ENCODE measurements around the gene PADI2.

PADI2 gene

GRCh38 chr1:17139637-17140036 lies 20.4 kb upstream of the PADI2 start:
- DNase-seq (ENCODE audit: low spot score) = no peak

- no peak for DNase-seq (ENCODE audit: low spot score)
Measured at GRCh38 chr1:17137441-17137840, 18.2 kb upstream of the PADI2 start.

GRCh38 chr1:17136936-17137335 lies 17.7 kb upstream of the PADI2 start:
- DNase-seq (ENCODE audit: low spot score) = no peak

GRCh38 chr1:17136145-17136544 lies 16.9 kb upstream of the PADI2 start:
- no peak for DNase-seq (ENCODE audit: low spot score)

GRCh38 chr1:17135530-17135929 lies 16.3 kb upstream of the PADI2 start:
- no peak for DNase-seq (ENCODE audit: low spot score)

GRCh38 chr1:17134724-17135123 lies 15.5 kb upstream of the PADI2 start:
- DNase-seq (ENCODE audit: low spot score) = no peak

GRCh38 chr1:17134034-17134433 lies 14.8 kb upstream of the PADI2 start:
- DNase-seq (ENCODE audit: low spot score) = no peak

GRCh38 chr1:17130138-17130635 lies 10.9 kb upstream of the PADI2 start:
- DNase-seq (ENCODE audit: low spot score) = no peak

GRCh38 chr1:17128361-17128760 lies 9.1 kb upstream of the PADI2 start:
- DNase-seq (ENCODE audit: low spot score) = peak; percentile 64

GRCh38 chr1:17125756-17126237 lies 6.5 kb upstream of the PADI2 start:
- DNase-seq (ENCODE audit: low spot score) = peak; percentile 84

GRCh38 chr1:17123196-17124045 lies 4.2 kb upstream of the PADI2 start:
- DNase-seq (ENCODE audit: low spot score) = no peak

GRCh38 chr1:17122521-17123164 lies 3.4 kb upstream of the PADI2 start:
- DNase-seq (ENCODE audit: low spot score) = no peak

GRCh38 chr1:17121881-17122280 lies 2.6 kb upstream of the PADI2 start:
- DNase-seq (ENCODE audit: low spot score) = no peak

- no peak for DNase-seq (ENCODE audit: low spot score)
Measured at GRCh38 chr1:17120962-17121837, 1.9 kb upstream of the PADI2 start.

- no peak for DNase-seq (ENCODE audit: low spot score)
Measured at GRCh38 chr1:17120481-17120877, 1.2 kb upstream of the PADI2 start.

GRCh38 chr1:17119773-17120480 lies 676 bp upstream of the PADI2 start:
- DNase-seq (ENCODE audit: low spot score) = peak; percentile 80

GRCh38 chr1:17118706-17119075 lies 560 bp downstream of the PADI2 start:
- DNase-seq (ENCODE audit: low spot score) = peak; percentile 55

GRCh38 chr1:17118268-17118667 lies 983 bp downstream of the PADI2 start:
- DNase-seq (ENCODE audit: low spot score) = no peak

GRCh38 chr1:17117451-17118265 lies 1.6 kb downstream of the PADI2 start:
- no peak for DNase-seq (ENCODE audit: low spot score)

- no peak for DNase-seq (ENCODE audit: low spot score)
Measured at GRCh38 chr1:17116643-17117042, 2.6 kb downstream of the PADI2 start.

GRCh38 chr1:17113963-17114362 lies 5.3 kb downstream of the PADI2 start:
- DNase-seq (ENCODE audit: low spot score) = no peak

Measured in germinal center (tissue), 1 donor.